ENCODE measurements around the gene TWSG1.

- TF ChIP-seq CTCF (IDR thresholded peaks at IDR 0.05) (no peak), POLR2A (IDR thresholded peaks at IDR 0.05) (no peak)
These were observed 45.5 kb downstream of the TWSG1 start for GRCh38 chr18:9380101-9380500.

Data from esophagus squamous epithelium (tissue), 4 donors.